ENCODE results near the gene PFN3. TPM values are rescaled to one million over a fixed set of nuclear protein-coding genes. Genes with fewer than 3 reads are reported as not detected.
"Not testable (repeated sequence)": the region's sequence is repeated elsewhere in the genome, so short reads cannot be mapped to it uniquely, and the experiment has no call there.

The PFN3 gene
- total RNA-seq, 1 experiment from 2014 or later: not detected

- no peak for DNase-seq (ENCODE audit: low spot score)
Measured at GRCh38 chr5:177396078-177396477, 4.4 kb downstream of the PFN3 start.

- DNase-seq (ENCODE audit: low spot score): no peak
Measured at GRCh38 chr5:177393990-177394389, 6.5 kb downstream of the PFN3 start.

GRCh38 chr5:177393206-177393765 lies 7.2 kb downstream of the PFN3 start:
- no peak for DNase-seq (ENCODE audit: low spot score)

GRCh38 chr5:177392765-177393164 lies 7.7 kb downstream of the PFN3 start:
- DNase-seq (ENCODE audit: low spot score): no peak

- peak; percentile 93 for DNase-seq (ENCODE audit: low spot score)
Measured at GRCh38 chr5:177390363-177391300, 9.8 kb downstream of the PFN3 start.

- DNase-seq (ENCODE audit: low spot score): peak; percentile 93
Measured at GRCh38 chr5:177389241-177390169, 11.0 kb downstream of the PFN3 start.

- no peak for DNase-seq (ENCODE audit: low spot score)
Measured at GRCh38 chr5:177388521-177389052, 11.9 kb downstream of the PFN3 start.

- DNase-seq (ENCODE audit: low spot score): no peak
Measured at GRCh38 chr5:177387405-177387804, 13.1 kb downstream of the PFN3 start.

GRCh38 chr5:177386542-177386941 lies 13.9 kb downstream of the PFN3 start:
- DNase-seq (ENCODE audit: low spot score): no peak

- DNase-seq (ENCODE audit: low spot score): no peak
Measured at GRCh38 chr5:177385720-177386119, 14.7 kb downstream of the PFN3 start.

- no peak for DNase-seq (ENCODE audit: low spot score)
Measured at GRCh38 chr5:177384134-177384533, 16.3 kb downstream of the PFN3 start, which contains the start of gene SLC34A1. Gene SLC34A1, plus strand, starts transcription at chr5:177384434. Its CDS starts 1,308 bp downstream, at chr5:177385742.

GRCh38 chr5:177383181-177383580 lies 17.3 kb downstream of the PFN3 start:
- no peak for DNase-seq (ENCODE audit: low spot score)

- no peak for DNase-seq (ENCODE audit: low spot score)
Measured at GRCh38 chr5:177382423-177383029, 17.9 kb downstream of the PFN3 start.

GRCh38 chr5:177380805-177381126 lies 19.7 kb downstream of the PFN3 start:
- DNase-seq (ENCODE audit: low spot score): no peak

GRCh38 chr5:177378884-177379883 lies 21.3 kb downstream of the PFN3 start:
- peak; percentile 68 for DNase-seq (ENCODE audit: low spot score)

- no peak for DNase-seq (ENCODE audit: low spot score)
Measured at GRCh38 chr5:177377851-177378776, 22.3 kb downstream of the PFN3 start.

GRCh38 chr5:177376107-177376506 lies 24.4 kb downstream of the PFN3 start:
- no peak for DNase-seq (ENCODE audit: low spot score)

GRCh38 chr5:177375516-177375915 lies 24.9 kb downstream of the PFN3 start:
- not testable (repeated sequence) for DNase-seq (ENCODE audit: low spot score)

- no peak for DNase-seq (ENCODE audit: low spot score)
Measured at GRCh38 chr5:177374211-177374610, 26.2 kb downstream of the PFN3 start.
